HG03175 (cell line): ENCODE results near the gene ALPK3.

ENCODE experiments used
- ATAC-seq: cut with Tn5 transposase; IDR thresholded peaks from one replicate; pipeline ENCODE4 v1.9.1; 2021; ENCODE audit warnings: mild to moderate bottlenecking, moderate library complexity; ENCODE audit not compliant: unreplicated experiment

The ALPK3 gene

DNA sequence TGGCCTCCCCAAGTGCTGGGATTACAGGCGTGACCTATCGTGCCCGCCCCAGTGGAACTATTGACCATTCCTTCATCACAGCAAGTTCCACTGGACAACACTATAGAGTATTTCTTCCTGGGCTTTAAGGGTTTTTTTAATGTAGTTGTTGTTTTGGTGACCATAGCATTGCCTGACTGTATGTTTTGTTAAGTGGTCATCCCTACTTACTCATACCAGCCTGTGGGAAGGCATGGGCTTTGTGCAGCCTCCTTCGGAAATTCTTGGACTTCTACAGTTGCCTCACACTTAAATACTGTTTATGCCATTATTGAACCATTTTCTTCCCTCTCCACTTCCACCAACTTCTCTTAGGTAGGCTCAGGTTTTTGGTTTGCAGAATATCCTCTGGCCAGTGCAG is 19.9 kb upstream of the ALPK3 start:
- ATAC-seq, result no peak

DNA sequence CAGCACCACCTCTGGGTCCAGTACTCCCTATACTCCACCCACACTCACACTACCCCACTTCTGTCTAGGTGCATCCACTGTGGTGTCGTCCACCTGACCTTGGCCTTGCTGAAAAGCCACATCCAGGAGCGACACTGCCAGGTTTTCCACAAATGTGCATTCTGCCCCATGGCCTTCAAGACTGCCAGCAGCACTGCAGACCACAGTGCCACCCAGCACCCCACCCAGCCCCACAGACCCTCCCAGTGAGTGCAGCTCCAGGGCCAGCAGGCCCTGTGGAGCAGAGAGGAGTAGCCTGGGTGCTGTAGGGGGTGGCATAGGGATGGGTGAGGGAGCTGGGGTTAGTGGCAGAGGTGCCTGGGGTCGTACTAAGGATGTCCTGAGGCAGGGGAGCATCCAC is 19.4 kb upstream of the ALPK3 start:
- no peak for ATAC-seq

DNA sequence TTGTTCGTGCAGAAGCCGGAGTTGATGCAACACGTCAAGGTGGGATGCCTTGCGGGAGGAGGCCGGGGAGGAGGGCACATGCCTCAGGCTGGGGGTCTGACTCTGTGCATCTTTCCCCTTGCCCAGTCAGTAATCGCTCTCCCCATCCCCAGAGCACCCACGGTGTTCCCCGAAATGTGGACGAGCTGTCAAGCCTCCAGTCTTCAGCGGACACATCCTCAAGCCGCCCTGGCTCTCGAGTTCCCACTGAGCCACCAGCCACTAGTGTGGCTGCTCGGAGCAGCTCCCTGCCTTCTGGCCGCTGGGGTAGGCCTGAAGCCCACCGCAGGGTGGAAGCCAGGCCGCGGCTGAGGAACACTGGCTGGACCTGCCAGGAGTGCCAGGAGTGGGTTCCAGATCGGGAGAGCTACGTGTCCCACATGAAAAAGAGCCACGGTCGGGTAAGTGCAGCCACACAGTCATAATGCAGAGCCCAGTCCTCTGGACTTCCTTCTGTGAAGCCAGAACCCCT is 18.7 kb upstream of the ALPK3 start:
- ATAC-seq, result no peak

DNA sequence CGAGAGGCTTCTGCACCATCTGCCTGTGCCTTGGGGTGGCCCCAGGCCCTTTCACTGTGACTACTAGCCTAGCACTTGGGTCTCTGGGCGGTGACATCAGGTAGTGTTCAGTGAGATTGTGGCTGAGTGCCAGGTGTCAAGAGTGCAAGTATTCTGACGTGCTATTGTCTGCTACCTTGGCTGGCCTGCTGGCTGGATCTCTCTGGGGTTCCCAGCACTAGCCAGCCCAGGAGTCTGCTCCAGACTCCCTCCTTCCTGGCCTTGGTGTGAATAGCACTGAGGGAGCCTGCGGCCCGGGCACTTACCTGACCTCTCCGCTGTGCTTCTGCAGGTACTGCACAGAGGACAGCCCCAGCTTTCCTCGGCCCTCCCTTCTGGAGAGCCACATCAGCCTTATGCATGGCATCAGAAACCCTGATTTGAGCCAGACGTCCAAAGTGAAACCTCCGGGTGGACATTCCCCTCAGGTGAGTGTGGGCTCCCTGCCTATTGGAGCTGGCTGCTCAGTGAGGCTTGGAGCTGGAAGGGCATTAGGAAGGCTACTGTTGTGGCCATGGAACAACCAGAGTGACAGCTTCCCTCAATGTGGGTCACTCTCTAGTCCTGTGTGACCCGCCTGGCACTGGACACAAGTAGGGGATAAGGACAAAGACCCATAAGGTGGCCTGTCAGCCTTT is 17.5 kb upstream of the ALPK3 start:
- no peak for ATAC-seq

DNA sequence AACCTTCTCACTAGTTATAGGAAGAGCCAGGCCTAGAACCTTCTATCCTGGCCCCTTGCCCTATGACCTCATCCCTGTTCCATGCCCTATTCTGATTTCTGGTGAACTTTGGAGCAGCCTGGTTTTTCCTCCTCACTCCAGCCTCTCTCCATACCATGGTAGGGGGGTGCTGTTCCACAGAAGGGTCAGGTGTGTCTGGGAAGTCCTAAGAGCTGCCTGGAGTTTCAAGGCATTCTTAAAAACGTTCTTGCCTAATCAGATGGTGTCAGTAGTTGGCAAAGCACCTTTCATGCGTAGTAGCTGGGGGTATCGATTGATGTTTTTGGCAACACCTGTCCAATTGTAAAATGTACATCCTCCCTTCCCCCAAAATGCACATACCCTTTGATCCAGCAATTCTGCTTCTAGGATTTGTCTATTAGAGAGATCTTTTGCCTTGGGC is 16.8 kb upstream of the ALPK3 start:
- ATAC-seq, result no peak

DNA sequence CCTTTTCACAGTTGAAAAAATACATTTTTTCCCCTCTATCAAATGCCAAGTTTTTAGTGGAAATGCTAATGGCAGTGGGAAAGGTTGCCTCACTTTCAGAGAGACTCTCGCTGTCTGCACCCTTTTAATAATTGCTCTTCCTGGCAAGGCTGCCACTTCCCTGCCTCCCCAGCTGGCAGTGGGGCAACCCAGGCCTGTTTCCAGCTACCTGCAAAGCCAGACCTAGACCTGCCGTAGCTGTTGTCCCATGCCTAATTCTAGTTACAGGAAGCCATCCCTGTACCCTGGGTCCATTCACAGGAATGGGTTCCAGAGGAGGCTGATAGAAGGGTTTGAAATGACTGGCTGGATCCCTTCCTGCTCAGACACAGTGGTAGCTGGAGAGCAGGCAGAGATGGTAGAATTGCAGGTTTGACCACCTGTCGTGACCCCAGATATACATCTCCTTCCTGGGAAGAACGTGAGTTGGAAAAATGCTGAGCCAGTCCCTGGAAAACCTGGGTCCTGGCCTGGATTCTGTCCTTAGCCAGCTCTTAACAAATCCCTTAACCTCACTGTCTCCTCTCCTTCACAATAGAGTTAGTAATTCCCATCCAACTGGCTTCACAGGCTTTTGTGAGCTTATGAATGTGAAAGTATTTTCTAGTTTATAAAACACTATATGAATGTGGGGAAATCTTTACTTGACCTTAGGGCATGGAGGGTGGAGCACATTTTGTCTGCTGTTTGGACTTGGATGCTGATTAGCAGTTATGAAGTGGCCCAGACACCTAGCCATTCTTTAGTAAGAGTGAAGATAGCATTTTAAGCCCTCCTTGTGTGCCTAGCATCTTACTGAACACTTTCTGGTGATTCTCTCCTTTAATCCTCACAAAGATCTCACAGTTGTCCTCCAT is 12.9 kb upstream of the ALPK3 start:
- no peak for ATAC-seq

DNA sequence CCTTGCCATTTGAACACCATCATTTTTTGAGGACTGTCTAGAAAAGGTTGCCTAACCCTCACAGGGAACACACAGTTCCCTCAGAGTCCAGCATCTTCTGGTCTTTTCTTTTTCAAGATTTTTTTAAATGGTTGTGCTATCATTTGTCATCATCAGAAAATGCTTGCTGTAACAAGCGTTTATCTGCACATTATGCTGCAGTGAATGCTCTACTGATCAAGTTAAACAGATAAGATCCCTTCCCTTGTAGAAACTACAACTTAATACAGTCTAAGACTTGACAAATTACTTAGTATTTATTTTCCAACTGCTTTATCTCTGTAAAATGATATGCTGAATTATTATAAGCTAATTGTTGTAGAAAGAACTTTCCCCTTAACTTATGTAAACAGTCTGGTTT is 11.9 kb upstream of the ALPK3 start:
- ATAC-seq, result no peak

DNA sequence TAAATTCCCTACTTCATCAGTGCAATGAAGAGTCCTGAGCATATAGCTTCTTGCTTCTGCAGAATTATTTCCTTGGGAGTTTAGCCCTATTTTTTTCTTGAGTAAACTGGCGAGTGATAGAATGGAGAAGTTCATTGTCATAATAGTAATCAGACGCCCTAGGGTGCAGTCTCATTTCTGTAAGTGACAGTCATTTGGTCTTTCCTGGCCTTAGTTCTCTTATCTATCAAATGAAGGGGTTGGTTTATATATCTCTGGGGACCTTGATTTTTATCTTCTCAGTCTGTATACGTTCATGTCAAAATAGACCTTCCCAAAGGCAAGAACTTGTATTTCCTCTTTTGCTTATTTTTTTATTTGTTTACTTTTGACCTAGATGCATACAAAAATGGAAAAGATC is 9.9 kb upstream of the ALPK3 start:
- ATAC-seq, result no peak

DNA sequence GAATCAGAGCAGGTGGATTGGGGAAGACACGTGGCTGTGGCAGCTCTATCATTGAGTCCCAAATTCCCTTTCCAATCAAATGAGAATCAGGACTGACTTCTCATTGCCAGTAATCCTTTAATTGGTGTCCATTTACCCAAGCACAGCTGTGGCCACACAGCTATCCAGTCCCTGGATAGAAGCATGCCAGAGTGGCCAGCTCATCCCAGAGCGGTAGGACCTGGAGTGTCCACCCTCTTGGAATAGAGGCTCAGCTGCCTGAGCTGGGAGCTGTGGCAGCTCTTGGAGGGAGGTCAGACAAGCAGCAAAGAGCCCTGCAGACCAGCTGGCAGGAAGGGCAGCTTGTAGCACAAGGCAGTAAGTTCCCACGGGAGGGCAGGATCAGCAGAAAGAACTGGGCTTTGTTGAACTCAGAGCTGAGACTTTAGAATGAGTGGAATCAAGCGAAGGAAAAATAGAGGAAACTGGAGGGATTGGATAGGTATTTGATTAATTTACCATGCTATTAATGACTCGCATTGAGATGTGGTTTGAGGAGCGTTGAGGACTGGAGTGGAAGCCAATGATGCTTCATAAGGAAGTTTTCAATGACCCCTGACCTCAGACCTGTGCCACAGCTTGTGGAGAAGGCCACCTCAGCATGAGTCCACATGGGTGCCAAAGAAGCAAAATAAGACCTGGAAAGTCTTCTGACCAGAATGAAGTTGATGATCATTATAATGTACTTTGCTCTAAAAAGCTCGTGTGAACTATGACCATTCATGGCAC is 6.9 kb upstream of the ALPK3 start:
- no peak for ATAC-seq

DNA sequence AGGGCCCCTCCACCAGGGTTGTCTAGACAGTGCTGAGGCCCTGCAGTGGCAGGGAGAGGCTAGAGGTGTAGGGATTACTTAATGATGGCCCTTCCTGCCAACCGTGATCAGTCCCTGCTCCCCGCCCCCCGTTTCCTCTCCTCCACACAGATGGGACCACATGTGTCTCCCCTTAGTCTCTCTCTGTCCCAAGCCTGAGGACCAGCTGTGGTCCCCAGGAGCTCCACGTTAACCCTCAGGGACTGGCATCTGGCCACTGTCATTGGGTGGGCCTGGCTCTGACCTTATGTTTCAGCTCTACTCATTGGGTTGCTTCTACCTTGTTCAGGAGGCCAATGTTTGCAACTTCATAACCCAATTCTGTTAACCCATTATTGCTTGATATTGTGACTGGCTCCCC is 6.0 kb upstream of the ALPK3 start:
- no peak for ATAC-seq

DNA sequence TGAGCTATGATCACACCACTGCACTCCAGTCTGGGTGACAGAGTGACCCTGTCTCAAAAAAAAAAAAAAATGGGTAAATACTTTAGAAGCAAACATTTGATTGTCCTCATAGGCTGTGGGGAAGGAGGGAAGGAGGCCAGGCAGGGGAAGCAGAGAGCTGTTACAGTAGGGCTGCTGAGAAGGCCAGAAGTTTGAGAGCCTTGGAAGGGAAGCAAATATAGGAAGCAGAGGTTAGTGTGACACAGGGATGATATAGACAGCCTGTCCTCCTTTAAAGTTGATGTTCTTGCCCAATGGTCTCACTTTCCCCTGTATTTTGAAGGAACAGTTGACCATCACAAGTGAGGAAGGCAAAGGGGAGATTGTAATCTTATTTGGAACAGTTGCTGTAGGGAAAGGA is 5.3 kb upstream of the ALPK3 start:
- no peak for ATAC-seq

DNA sequence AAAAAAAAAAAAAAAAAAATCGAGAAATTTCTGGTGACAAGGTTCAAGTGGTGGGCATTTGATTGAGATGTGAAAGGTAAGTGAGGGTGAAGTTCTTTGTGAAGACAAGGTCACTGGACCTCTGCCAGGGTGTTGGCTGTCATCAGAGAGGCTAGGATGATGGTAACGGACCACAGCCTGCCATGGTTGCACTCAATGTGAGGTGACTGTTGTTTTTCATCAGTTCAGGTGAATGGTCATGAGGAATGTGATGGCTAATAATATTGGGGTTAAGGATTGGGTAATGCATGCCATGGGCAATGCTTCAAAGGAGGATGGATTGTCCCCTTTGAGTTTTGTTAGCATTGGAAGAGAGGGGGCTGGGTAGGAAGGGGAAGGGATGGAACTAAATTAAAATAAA is 4.3 kb upstream of the ALPK3 start:
- no peak for ATAC-seq

DNA sequence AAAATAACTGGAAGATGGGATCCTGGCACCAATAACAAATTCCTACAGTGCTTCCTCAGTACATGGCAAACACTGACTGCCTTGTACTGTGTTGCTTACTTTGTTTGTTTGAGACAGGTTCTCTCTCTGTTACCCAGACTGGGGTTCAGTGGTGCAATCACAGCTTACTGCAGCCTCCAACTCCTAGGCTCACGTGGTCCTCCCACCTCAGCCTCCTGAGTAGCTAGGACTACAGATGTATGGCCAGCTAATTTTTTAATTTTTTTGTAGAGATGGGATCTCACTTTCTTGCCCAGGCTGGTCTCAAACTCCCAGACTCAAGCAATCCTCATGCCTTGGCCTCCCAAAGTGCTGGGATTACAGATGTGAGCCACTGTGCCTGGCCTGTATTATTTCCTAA is 3.7 kb upstream of the ALPK3 start:
- ATAC-seq, result no peak

DNA sequence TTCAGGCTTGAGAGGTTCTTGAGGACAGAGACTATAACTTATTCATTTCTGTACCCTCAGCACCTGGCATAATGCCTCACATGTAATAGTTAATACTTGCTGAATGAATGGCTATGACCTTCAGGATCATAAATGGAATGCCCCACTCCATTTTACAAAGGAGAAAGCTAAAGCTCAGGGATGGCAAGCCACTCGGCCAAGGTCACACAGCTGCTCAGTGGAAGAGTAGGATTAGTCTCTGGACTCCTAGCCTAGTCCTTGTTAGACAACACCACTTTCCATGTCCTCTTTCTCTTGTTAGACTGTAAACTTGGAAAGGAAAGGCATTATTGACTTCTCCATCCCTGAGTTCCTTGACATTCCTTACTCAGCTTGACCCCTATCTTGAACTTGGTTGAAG is 3.2 kb upstream of the ALPK3 start:
- no peak for ATAC-seq

DNA sequence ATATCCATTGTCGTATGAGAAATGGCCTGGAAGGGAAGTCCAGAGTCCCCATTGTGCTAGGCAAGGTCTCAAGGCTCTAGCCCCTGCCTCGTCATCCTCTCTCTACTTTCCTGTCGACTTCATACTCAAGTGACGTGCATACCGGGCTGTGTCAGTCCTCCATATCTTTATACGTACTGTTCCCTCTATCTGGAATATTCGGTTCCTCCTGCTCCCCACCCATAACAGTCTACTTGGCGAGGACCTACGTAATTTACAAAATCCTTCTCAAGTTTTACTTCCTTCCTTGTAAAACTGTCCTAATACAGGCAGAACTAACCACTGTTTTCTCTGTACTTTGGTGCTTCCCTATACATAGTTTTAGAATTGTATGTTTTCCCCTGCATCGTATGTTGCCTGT is 2.2 kb upstream of the ALPK3 start:
- ATAC-seq, result no peak

DNA sequence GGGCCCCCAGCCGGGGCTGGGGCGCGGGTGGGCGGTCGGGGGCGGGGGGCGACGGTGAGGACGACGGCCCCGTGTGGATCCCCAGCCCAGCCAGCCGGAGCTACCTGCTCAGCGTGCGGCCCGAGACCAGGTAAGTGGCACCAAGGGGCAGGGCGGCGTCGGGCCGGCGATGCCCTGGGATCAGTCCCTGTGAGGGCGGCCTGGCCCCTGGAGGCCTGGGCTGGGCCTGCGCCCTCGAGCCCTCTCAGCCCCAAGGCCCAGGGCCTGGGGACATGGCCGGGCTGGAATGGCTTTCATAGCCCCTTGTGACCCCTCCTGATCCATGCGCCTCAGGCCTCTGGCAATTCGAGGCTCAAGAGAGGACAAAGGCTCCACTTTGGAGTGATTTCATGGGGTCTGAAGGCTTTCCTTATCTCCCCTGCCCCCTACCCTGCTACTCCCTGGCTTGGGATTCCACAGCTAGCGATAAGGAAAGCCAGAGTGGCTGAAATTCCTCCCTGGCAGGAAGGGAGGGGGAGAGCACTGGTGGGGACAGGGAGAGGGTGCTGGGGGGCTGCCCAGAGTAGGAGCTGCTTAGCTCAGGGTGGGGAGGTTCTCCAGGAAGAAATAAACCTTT is 418 bp downstream of the ALPK3 start:
- ATAC-seq, result no peak

DNA sequence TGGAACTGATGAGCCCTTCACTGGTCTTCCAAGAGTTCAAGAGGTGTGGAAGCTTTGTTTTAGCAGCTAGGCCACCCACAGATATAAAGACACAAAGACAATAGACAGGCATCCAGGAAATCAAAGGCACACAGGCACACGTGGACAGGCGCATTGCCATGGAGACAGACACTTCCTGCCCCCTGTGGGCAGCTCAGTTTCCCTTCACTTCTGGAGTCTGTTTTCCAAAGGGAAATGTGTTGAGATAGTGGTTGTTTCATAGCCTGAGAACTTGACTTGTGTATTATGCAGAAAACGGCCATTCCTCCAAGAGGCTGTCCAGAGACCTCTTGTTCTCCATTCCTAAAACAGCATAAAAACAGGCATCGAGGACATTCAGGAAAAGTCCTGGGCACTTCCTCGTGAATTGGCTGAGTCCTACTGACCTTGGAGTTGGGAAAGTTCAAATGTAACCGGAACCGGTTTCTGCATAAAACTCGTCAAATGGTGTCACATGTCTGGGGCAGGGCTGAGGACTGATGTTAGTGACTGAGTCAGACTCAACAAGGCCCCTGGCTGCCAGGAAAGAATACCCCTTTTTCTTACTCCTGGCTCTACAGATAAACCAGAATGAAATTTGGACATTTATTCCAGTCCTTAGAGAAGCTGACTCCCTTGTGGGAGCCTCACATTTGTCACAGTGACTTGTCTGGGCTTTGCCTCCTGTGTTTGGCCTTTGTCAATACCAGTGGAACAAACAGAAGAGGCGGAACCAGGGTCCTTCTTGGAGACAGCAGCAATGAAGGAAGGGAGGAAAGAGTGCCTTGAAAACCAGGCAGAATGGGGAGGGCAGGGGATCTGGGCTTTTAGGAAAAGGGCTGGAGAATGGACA is 1.3 kb downstream of the ALPK3 start:
- ATAC-seq, result no peak

DNA sequence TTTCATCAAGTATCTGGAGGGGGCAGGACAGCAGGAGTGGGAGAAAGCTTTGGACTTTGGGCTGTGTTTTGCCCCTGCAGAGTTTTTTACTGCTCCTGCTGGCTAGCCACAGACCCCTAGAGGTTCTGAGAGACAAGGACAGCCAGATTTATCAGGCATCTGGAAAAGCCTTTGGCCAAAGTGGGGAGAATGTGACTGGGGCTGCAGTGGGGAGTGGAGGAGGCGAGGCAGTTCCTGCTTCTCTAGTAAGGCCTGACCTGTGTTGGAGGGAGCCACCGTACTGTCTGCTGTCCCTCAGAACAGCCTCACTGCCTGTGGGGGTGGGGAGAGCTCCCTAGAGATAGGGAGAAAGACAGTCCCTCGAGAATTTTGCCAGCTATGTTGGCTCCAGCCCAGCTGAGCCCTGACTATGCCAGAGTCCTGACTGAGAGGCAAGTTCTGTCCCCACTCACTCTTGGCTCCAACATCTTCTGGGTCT is 2.2 kb downstream of the ALPK3 start:
- no peak for ATAC-seq

DNA sequence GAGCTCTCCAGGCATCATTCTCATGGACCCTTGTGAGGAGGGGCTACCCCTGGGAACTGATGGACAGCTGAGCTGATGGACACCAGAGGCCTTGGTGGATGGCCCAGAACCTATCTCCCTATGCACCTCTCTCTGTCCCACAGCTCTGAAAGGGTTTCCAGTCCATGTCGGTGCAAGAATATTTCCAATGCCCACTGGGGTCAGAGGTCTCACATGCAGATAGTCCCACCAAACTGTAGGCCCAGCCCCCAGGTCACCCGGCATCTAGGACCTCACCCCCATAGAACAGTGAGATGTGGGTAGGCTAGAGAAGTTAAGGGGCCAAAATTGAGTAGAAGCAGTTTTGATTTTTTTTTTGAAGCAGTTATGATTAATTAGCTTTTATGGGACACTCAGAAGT is 2.6 kb downstream of the ALPK3 start:
- ATAC-seq, result no peak

DNA sequence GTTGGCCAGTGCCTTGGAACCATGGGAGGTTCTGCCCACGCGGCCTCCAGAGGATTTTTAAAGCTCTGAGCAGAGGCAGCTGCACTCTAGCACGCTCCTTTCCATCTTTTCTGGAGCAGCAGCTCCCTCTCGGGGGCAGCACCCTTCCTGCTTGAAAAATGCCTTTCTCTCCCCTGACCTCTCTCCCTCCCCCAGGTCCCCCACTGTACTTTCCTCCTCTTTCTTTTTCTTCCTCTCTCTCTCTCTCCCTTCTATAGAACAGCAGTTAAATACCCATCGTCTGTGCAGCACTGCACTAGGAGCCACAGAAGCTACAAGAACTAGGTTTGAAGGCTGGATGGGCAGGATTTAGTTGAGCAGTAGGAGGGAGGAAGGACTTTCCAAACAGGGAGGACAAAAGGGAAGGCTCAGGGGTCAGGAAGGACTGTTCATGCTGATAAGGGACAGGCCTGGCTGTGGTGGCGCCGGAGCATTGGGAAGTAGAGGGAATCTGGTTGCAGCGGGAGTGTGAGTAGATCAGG is 4.4 kb downstream of the ALPK3 start:
- ATAC-seq, result no peak
